ENCODE results near the gene EPC1.
A peak's percentile ranks its signal among the peaks of the same experiment; 100 is the strongest.

Gene EPC1

DNA sequence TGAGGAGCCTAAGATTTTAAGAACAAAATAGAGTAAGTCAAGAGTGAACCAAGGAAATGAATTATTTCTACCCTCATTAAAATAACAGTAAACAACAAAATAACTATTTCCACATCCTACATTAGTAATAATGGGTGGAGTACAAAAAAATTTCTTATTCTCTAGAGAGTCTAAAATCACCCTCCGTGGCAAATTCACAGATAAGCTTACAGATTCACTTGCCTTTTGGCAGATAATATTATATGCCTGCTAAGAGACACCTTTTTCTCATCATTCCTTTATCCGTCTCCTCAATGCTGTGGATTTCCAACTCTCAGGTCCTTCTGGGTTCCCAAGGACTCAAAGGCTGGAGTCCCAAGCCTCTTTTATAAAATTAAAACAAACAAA lies 2.2 kb upstream of the EPC1 start:
- no peak overlapping the region for H3K4me3 ChIP-seq (ENCODE audit: low read depth in 1 of 2, low read length in 2 of 2)
- H3K27me3 ChIP-seq (ENCODE audit: low read depth, low read length): no peaks in the 10 kb centered on the region
- H3K36me3 ChIP-seq (ENCODE audit: control insufficient read depth in 1 of 2, insufficient read depth in 2 of 2, low read length in 2 of 2): peaks cover 0 to 7% of the 10 kb centered on the region in 2 donors
- H3K27ac ChIP-seq (ENCODE audit: low read length): no peak overlapping the region
- H3K9me3 ChIP-seq (ENCODE audit: control insufficient read depth in 1 of 2, low read length in 2 of 2): no peaks in the 10 kb centered on the region
- peaks cover 6 to 33% of the 10 kb centered on the region in 2 donors for H3K4me1 ChIP-seq (ENCODE audit: control insufficient read depth in 1 of 2, insufficient read depth in 2 of 2, low read length in 2 of 2)

DNA sequence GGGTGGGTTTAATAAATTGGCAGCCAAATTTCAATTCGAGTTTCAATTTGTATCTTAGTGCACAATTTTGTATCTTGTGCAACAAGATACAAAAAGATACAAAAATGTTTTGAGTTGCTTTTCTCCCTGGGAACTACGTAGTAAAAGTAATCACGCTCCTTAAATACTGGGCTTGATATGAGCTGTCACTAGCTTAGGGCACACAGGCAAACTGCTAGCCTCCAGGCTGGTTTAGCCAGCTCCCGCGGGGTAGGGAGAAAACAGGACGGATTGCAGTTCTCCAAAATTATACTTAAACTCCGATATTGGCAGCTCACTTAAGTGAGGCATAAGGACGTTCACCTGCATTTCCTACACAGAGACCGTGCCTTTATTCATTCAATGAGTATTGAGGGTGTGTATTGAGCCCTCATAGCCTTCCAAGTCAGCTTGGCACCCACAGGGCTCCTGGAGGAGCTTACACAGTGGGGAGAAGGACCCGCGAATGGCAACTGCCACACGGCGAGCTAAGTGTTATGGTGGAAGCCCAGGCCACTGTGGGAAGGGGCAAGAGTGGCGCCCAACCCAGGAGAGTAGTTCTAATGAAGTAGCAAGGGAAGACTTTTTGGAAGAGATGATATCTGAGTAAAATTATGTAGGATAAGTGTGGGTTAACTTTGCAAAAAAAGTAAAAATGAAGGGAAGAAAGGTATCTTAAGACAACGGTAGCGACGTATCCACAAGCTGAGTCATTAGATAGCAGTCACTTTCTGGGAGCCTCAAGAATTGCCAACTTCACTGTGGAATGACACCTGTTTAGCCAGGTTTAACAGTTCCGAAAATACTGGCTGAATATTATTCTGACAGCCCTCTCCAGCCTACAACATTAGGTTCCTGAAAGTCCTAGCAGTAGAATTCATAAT lies 1.6 kb upstream of the EPC1 start:
- no peak overlapping the region for H3K27ac ChIP-seq (ENCODE audit: low read length)
- peaks cover 13 to 40% of the 10 kb centered on the region in 2 donors for H3K4me1 ChIP-seq (ENCODE audit: control insufficient read depth in 1 of 2, insufficient read depth in 2 of 2, low read length in 2 of 2)
- peaks cover 0 to 7% of the 10 kb centered on the region in 2 donors for H3K36me3 ChIP-seq (ENCODE audit: control insufficient read depth in 1 of 2, insufficient read depth in 2 of 2, low read length in 2 of 2)
- no peaks in the 10 kb centered on the region for H3K27me3 ChIP-seq (ENCODE audit: low read depth, low read length)
- H3K9me3 ChIP-seq (ENCODE audit: control insufficient read depth in 1 of 2, low read length in 2 of 2): no peaks in the 10 kb centered on the region
- peak overlapping the region; percentile 67 to 84 for H3K4me3 ChIP-seq (ENCODE audit: low read depth in 1 of 2, low read length in 2 of 2)

DNA sequence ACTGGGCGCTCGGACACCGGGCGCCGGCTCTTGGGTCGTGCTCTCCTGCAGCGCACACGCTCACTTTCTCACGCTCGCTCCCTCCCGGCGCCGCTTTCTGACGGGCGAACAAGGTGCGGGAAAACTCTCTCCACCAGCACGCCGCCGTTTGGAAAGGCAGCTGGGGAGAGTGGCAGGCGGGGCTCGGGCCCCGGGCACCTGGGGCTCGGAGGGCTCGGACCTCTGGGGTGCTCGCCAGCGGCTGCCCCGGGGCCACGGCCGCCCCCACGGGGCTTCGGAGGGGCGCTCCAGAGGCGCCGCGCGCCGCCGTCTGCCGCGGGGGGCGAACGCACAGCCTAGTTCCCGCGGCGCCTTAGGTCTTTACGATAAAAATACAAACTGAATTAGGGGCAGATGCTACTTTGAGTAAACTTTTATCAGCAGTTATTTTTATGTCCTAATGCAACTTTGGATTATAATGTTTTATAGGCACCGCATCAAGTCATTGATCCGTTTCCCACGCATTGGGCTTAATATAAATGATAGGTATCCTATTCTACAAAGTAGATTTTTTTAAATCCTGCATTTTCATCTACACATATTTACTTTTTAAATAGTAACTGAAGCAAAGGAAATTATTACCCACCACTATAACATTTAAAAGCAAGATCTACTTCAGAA lies 535 bp upstream of the EPC1 start:
- peaks cover 16 to 45% of the 10 kb centered on the region in 2 donors for H3K4me1 ChIP-seq (ENCODE audit: control insufficient read depth in 1 of 2, insufficient read depth in 2 of 2, low read length in 2 of 2)
- H3K36me3 ChIP-seq (ENCODE audit: control insufficient read depth in 1 of 2, insufficient read depth in 2 of 2, low read length in 2 of 2): peaks cover 0 to 7% of the 10 kb centered on the region in 2 donors
- no peaks in the 10 kb centered on the region for H3K27me3 ChIP-seq (ENCODE audit: low read depth, low read length)
- H3K4me3 ChIP-seq (ENCODE audit: low read depth in 1 of 2, low read length in 2 of 2): peak overlapping the region; percentile 67 to 84
- peak overlapping the region; percentile 63 for H3K27ac ChIP-seq (ENCODE audit: low read length)
- H3K9me3 ChIP-seq (ENCODE audit: control insufficient read depth in 1 of 2, low read length in 2 of 2): no peaks in the 10 kb centered on the region

DNA sequence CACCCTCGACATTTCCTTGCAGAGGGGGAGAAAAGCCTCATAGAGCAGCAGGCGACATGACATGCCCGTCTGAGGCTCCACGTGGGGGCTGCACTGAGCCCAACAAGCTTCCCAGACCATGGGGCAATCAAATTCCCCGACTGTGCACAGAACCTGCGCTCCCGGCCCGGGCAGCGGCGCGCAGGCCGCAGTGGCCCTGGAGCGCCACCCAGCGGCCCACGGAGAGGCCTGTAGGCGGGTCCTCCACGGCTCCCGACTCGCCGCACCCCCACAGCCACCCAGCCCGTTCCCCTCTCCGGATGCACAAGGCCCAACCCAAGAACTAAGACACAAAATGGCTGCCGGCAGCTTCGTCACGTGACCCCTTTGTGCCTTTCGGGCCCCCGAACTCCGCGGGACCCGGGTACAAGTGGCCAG lies 816 bp downstream of the EPC1 start:
- Histone ChIP-seq H3K36me3 (ENCODE audit: control insufficient read depth in 1 of 2, insufficient read depth in 2 of 2, low read length in 2 of 2) (peaks cover 0 to 7% of the 10 kb centered on the region in 2 donors), H3K9me3 (ENCODE audit: control insufficient read depth in 1 of 2, low read length in 2 of 2) (no peaks in the 10 kb centered on the region), H3K4me1 (ENCODE audit: control insufficient read depth in 1 of 2, insufficient read depth in 2 of 2, low read length in 2 of 2) (peaks cover 19 to 55% of the 10 kb centered on the region in 2 donors), H3K4me3 (ENCODE audit: low read depth in 1 of 2, low read length in 2 of 2) (peak overlapping the region; percentile 84 to 94), H3K27ac (ENCODE audit: low read length) (peak overlapping the region; percentile 99), H3K27me3 (ENCODE audit: low read depth, low read length) (no peaks in the 10 kb centered on the region)

DNA sequence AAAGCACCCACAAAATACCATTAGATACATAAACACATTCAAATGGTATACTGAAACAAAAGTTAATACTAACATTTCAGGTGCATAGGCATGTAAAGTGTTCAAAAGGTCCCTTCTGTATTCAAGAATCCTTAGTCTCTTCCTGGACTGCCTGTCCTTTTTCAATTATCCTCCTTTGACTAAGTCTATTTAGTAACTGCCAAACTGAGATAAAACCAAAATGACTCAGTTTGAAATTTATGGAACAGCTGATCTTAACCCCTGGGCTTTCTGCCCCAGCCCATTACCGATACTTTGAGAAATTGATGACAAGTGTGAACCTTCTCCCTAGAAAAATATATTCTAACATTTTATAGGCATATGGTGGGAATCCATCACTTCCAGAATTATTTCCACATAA lies 5.4 kb downstream of the EPC1 start:
- H3K27me3 ChIP-seq (ENCODE audit: low read depth, low read length): no peaks in the 10 kb centered on the region
- peaks cover 0 to 4% of the 10 kb centered on the region in 2 donors for H3K36me3 ChIP-seq (ENCODE audit: control insufficient read depth in 1 of 2, insufficient read depth in 2 of 2, low read length in 2 of 2)
- H3K9me3 ChIP-seq (ENCODE audit: control insufficient read depth in 1 of 2, low read length in 2 of 2): no peaks in the 10 kb centered on the region
- no peak overlapping the region for H3K27ac ChIP-seq (ENCODE audit: low read length)
- H3K4me3 ChIP-seq (ENCODE audit: low read depth in 1 of 2, low read length in 2 of 2): no peak overlapping the region
- peaks cover 28 to 77% of the 10 kb centered on the region in 2 donors for H3K4me1 ChIP-seq (ENCODE audit: control insufficient read depth in 1 of 2, insufficient read depth in 2 of 2, low read length in 2 of 2)

DNA sequence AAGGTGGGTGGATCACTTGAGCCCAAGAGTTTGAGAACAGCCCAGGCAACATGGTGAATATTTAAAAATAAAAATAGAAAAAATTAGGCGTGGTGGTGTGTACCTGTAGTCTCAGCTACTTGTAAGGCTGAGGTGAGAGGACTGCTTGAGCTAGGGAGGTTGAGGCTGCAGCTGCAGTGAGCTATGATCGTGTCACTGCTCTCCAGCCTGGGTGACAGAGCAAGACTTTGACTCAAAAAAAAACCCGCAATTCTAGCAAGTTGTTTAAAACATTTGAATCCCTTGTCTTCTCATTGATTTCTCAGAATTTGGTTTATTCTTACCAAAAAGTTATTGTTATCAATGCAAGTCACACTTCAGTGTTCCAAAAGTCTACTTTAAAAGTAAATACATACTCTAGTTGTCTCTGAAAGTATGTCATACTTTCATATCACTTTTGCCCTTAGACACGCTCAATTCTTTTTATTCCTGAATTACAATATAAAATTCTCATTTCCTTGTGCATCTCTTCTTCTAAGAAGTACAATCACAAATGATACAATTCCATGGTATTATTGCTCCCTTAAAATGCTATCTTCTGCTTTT lies 6.3 kb downstream of the EPC1 start:
- H3K4me1 ChIP-seq (ENCODE audit: control insufficient read depth in 1 of 2, insufficient read depth in 2 of 2, low read length in 2 of 2): peaks cover 28 to 86% of the 10 kb centered on the region in 2 donors
- no peaks in the 10 kb centered on the region for H3K36me3 ChIP-seq (ENCODE audit: control insufficient read depth in 1 of 2, insufficient read depth in 2 of 2, low read length in 2 of 2)
- no peaks in the 10 kb centered on the region for H3K9me3 ChIP-seq (ENCODE audit: control insufficient read depth in 1 of 2, low read length in 2 of 2)
- no peaks in the 10 kb centered on the region for H3K27me3 ChIP-seq (ENCODE audit: low read depth, low read length)
- no peak overlapping the region for H3K27ac ChIP-seq (ENCODE audit: low read length)
- H3K4me3 ChIP-seq (ENCODE audit: low read depth in 1 of 2, low read length in 2 of 2): no peak overlapping the region

DNA sequence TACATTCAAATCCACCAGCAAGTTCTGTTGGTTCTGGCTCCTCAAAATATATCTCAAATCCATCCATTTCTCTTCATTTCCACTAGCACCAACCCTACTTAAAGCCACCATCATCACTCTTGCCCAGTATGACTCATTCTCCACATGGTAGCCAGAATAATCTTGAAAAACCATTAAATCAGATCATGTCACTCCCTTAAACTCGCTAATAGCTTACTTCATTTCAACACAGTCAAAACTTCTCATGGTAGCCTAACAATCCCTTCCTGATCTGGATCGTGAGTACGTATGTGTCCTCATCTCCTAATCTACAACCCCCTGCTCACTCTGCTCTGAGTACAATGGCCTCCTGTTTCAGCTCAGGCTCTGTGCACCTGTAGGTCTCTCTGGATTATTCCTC lies 8.7 kb downstream of the EPC1 start:
- Histone ChIP-seq H3K36me3 (ENCODE audit: control insufficient read depth in 1 of 2, insufficient read depth in 2 of 2, low read length in 2 of 2) (no peaks in the 10 kb centered on the region), H3K27ac (ENCODE audit: low read length) (no peak overlapping the region), H3K4me1 (ENCODE audit: control insufficient read depth in 1 of 2, insufficient read depth in 2 of 2, low read length in 2 of 2) (peaks cover 24 to 91% of the 10 kb centered on the region in 2 donors), H3K9me3 (ENCODE audit: control insufficient read depth in 1 of 2, low read length in 2 of 2) (no peaks in the 10 kb centered on the region), H3K27me3 (ENCODE audit: low read depth, low read length) (no peaks in the 10 kb centered on the region), H3K4me3 (ENCODE audit: low read depth in 1 of 2, low read length in 2 of 2) (no peak overlapping the region)

DNA sequence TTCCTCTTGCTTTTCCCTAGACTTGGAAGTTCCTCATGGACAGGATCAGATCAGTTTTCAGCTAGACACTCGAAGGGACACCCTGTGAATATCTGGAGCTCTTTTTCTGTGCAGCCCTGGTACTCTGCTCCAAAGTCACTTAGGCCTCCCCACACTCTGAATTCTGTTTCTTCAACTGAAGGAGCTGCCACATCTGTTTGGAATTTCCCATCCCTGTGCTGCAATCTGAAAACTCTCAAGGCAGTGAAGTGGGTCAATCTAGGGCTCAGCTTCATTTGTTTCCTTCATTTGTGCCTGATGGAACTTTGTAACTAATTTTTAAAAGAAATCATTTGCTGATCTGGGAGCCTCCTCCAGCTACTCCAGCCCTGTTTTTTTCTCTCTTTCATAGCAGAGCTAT lies 9.6 kb downstream of the EPC1 start:
- no peak overlapping the region for H3K27ac ChIP-seq (ENCODE audit: low read length)
- peaks cover 25 to 93% of the 10 kb centered on the region in 2 donors for H3K4me1 ChIP-seq (ENCODE audit: control insufficient read depth in 1 of 2, insufficient read depth in 2 of 2, low read length in 2 of 2)

DNA sequence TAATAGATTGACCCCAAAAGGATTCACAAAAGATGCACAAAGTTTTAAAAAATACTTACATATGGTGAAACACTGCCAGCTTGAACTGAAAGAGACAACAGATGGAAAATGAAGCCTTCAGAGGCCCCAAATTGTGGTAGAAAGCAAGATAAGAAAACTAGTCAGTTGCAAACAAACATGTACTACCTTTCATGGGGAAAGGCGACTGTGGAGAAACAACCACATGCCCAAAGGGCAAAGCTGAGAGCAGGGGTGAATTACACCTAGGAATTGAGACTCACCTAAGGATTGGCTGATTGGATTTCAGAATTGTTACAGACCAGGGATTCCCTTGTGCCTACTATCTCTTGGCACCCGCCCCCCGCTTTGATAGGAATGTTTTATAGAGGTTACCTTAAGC lies 13.1 kb downstream of the EPC1 start:
- Histone ChIP-seq H3K27ac (ENCODE audit: low read length) (no peak overlapping the region), H3K9me3 (ENCODE audit: control insufficient read depth in 1 of 2, low read length in 2 of 2) (no peaks in the 10 kb centered on the region), H3K4me1 (ENCODE audit: control insufficient read depth in 1 of 2, insufficient read depth in 2 of 2, low read length in 2 of 2) (peaks cover 36 to 89% of the 10 kb centered on the region in 2 donors)

More for the DNA sequence above, 9.6 kb downstream of the EPC1 start:
- H3K9me3 ChIP-seq (ENCODE audit: control insufficient read depth in 1 of 2, low read length in 2 of 2): no peaks in the 10 kb centered on the region
- H3K4me3 ChIP-seq (ENCODE audit: low read depth in 1 of 2, low read length in 2 of 2): no peak overlapping the region
- H3K27me3 ChIP-seq (ENCODE audit: low read depth, low read length): no peaks in the 10 kb centered on the region
- H3K36me3 ChIP-seq (ENCODE audit: control insufficient read depth in 1 of 2, insufficient read depth in 2 of 2, low read length in 2 of 2): no peaks in the 10 kb centered on the region

DNA sequence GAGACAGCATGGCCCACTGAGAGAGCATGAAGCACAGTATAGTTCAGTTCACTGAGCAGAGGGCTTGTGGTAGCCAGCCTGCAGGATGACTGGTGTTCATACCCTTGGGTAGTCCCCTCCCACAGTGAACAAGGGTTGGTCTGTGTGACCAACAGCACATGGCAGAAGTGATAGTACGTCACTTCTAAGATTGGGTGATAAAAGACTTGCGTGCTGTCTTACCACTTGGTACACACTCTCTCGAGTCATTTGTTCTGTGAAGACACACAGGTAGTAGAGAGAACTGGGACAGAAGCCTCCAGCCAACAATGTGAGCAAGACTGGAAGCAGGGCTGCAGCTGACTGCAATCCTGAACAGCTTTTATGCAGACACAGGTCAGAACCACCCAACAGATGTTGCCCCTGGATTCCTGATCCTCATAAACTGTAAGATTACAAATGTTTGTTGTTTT lies 14.6 kb downstream of the EPC1 start:
- no peaks in the 10 kb centered on the region for H3K36me3 ChIP-seq (ENCODE audit: control insufficient read depth in 1 of 2, insufficient read depth in 2 of 2, low read length in 2 of 2)
- no peaks in the 10 kb centered on the region for H3K9me3 ChIP-seq (ENCODE audit: control insufficient read depth in 1 of 2, low read length in 2 of 2)
- H3K27me3 ChIP-seq (ENCODE audit: low read depth, low read length): no peaks in the 10 kb centered on the region
- peaks cover 36 to 91% of the 10 kb centered on the region in 2 donors for H3K4me1 ChIP-seq (ENCODE audit: control insufficient read depth in 1 of 2, insufficient read depth in 2 of 2, low read length in 2 of 2)
- peak overlapping the region in 1 of 2 donors; percentile 8 for H3K4me3 ChIP-seq (ENCODE audit: low read depth in 1 of 2, low read length in 2 of 2)
- H3K27ac ChIP-seq (ENCODE audit: low read length): peak overlapping the region; percentile 19

More for the DNA sequence above, 13.1 kb downstream of the EPC1 start:
- Histone ChIP-seq H3K4me3 (ENCODE audit: low read depth in 1 of 2, low read length in 2 of 2) (no peak overlapping the region), H3K27me3 (ENCODE audit: low read depth, low read length) (no peaks in the 10 kb centered on the region), H3K36me3 (ENCODE audit: control insufficient read depth in 1 of 2, insufficient read depth in 2 of 2, low read length in 2 of 2) (no peaks in the 10 kb centered on the region)

DNA sequence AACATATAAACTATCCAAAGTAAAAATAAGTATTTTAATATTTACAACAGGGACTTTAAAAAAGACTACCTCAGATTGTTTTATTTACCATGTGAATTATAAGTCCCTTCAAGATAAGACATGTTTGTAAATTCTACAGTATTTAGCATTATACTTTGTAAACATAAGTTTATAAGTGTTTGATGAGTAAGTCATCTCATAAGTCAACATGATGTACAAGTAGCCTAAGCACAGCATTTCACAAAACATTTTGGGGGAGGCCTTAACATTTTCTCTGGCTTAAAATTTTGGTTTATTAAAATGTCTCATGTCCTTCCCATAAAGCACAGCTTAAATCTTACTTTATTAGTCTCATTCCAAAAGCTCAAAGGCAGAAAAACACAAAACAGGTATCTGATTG lies 15.4 kb downstream of the EPC1 start:
- no peaks in the 10 kb centered on the region for H3K27me3 ChIP-seq (ENCODE audit: low read depth, low read length)
- H3K9me3 ChIP-seq (ENCODE audit: control insufficient read depth in 1 of 2, low read length in 2 of 2): no peaks in the 10 kb centered on the region
- no peak overlapping the region for H3K4me3 ChIP-seq (ENCODE audit: low read depth in 1 of 2, low read length in 2 of 2)
- no peak overlapping the region for H3K27ac ChIP-seq (ENCODE audit: low read length)
- no peaks in the 10 kb centered on the region for H3K36me3 ChIP-seq (ENCODE audit: control insufficient read depth in 1 of 2, insufficient read depth in 2 of 2, low read length in 2 of 2)
- H3K4me1 ChIP-seq (ENCODE audit: control insufficient read depth in 1 of 2, insufficient read depth in 2 of 2, low read length in 2 of 2): peaks cover 33 to 87% of the 10 kb centered on the region in 2 donors
